NCI-H1092 treated with DMSO at 0.1 percent for 48 hours (cell line): Measurements from ENCODE around the gene IKBKE.
A peak's percentile ranks its signal among the peaks of the same experiment; 100 is the strongest.

Experiments used
- DNase-seq: peaks from one replicate; lab custom pipeline; 2025; lab: John Stamatoyannopoulos, UW

IKBKE gene

GRCh38 chr1:206469933-206470691 lies at the start of gene IKBKE:
Gene IKBKE, plus strand, starts transcription at chr1:206470476. Its CDS starts 2,752 bp downstream, at chr1:206473228.
- peak; percentile 38 for DNase-seq

- no peak for DNase-seq
Observed at GRCh38 chr1:206421616-206422340, 48.5 kb upstream of the IKBKE start.

GRCh38 chr1:206422525-206422924 lies 47.8 kb upstream of the IKBKE start:
- DNase-seq = no peak

GRCh38 chr1:206427291-206427690 lies 43.0 kb upstream of the IKBKE start:
- DNase-seq = no peak

- no peak for DNase-seq
Observed at GRCh38 chr1:206429421-206429820, 40.9 kb upstream of the IKBKE start.

GRCh38 chr1:206430031-206430983 lies 40.0 kb upstream of the IKBKE start:
- no peak for DNase-seq

GRCh38 chr1:206435445-206435844 lies 34.8 kb upstream of the IKBKE start:
- no peak for DNase-seq

- no peak for DNase-seq
Observed at GRCh38 chr1:206438554-206438953, 31.7 kb upstream of the IKBKE start.

GRCh38 chr1:206439205-206439604 lies 31.1 kb upstream of the IKBKE start:
- no peak for DNase-seq

- no peak for DNase-seq
Observed at GRCh38 chr1:206441336-206441967, 28.8 kb upstream of the IKBKE start.

GRCh38 chr1:206442101-206442500 lies 28.2 kb upstream of the IKBKE start:
- no peak for DNase-seq

- DNase-seq = no peak
Observed at GRCh38 chr1:206445116-206445515, 25.2 kb upstream of the IKBKE start.

GRCh38 chr1:206445911-206446356 lies 24.3 kb upstream of the IKBKE start:
- DNase-seq = no peak

- DNase-seq = no peak
Observed at GRCh38 chr1:206446688-206447421, 23.4 kb upstream of the IKBKE start.

- no peak for DNase-seq
Observed at GRCh38 chr1:206447422-206447765, 22.9 kb upstream of the IKBKE start.

- no peak for DNase-seq
Observed at GRCh38 chr1:206447792-206448191, 22.5 kb upstream of the IKBKE start.

- no peak for DNase-seq
Observed at GRCh38 chr1:206448471-206448870, 21.8 kb upstream of the IKBKE start.

GRCh38 chr1:206449565-206449964 lies 20.7 kb upstream of the IKBKE start:
- no peak for DNase-seq

GRCh38 chr1:206450281-206450680 lies 20.0 kb upstream of the IKBKE start:
- DNase-seq = no peak

- DNase-seq = no peak
Observed at GRCh38 chr1:206451134-206451686, 19.1 kb upstream of the IKBKE start.

- no peak for DNase-seq
Observed at GRCh38 chr1:206453111-206453510, 17.2 kb upstream of the IKBKE start.
